HepG2 (cell line): Measurements from ENCODE around the gene RPS8. TPM values are rescaled to one million over a fixed set of nuclear protein-coding genes. Genes with fewer than 3 reads are reported as not detected.

ENCODE experiments used
- AHR ChIP-seq: IDR thresholded peaks from 2 replicates; pipeline ENCODE4 v1.6.1; 2018; ENCODE audit warnings: missing genetic modification reagents, missing compliant biosample characterization
- HNRNPL ChIP-seq: fragments of 200-400 bp; formaldehyde crosslinking; IDR thresholded peaks from 2 replicates; pipeline ENCODE4 v1.6.1; 2017; ENCODE audit warnings: mild to moderate bottlenecking, low read depth, low read length
- KDM4B ChIP-seq: sonication (generic); formaldehyde crosslinking; IDR thresholded peaks from 2 replicates; pipeline ENCODE4 v1.4.0; 2020; ENCODE audit warnings: missing genetic modification reagents
- KLF12 ChIP-seq: sonication (generic); formaldehyde crosslinking; IDR thresholded peaks from 2 replicates; pipeline ENCODE4 v1.4.0; 2020; ENCODE audit warnings: missing genetic modification reagents, borderline replicate concordance
- MLLT10 ChIP-seq: sonication (generic); formaldehyde crosslinking; IDR thresholded peaks from 2 replicates; pipeline ENCODE4 v1.4.0; 2020; ENCODE audit warnings: missing genetic modification reagents
- POGK ChIP-seq: sonication (generic); formaldehyde crosslinking; conservative IDR thresholded peaks from 2 replicates; pipeline ENCODE4 v1.8.0; 2022; ENCODE audit warnings: mild to moderate bottlenecking, moderate library complexity, missing genetic modification reagents
- ZBTB4 ChIP-seq: sonication (generic); formaldehyde crosslinking; IDR thresholded peaks from 2 replicates; pipeline ENCODE4 v1.4.0; 2020; ENCODE audit warnings: missing genetic modification reagents, mild to moderate bottlenecking, borderline replicate concordance
- ZNF225 ChIP-seq: sonication (generic); formaldehyde crosslinking; IDR thresholded peaks from 2 replicates; pipeline ENCODE4 v1.4.0; 2020; ENCODE audit warnings: mild to moderate bottlenecking, missing genetic modification reagents
- ZNF276 ChIP-seq: sonication (generic); formaldehyde crosslinking; IDR thresholded peaks from 2 replicates; pipeline ENCODE4 v1.4.0; 2020; ENCODE audit warnings: mild to moderate bottlenecking, low read depth, missing genetic modification reagents
- ZNF567 ChIP-seq: sonication (generic); formaldehyde crosslinking; IDR thresholded peaks from 2 replicates; pipeline ENCODE4 v1.8.1; 2023; ENCODE audit warnings: mild to moderate bottlenecking, missing genetic modification reagents, borderline replicate concordance
- ZNF598 ChIP-seq: sonication (generic); formaldehyde crosslinking; IDR thresholded peaks from 2 replicates; pipeline ENCODE4 v1.5.1; 2020; ENCODE audit warnings: mild to moderate bottlenecking, missing genetic modification reagents, borderline replicate concordance
- ZNF773 ChIP-seq: sonication (generic); formaldehyde crosslinking; IDR thresholded peaks from 2 replicates; pipeline ENCODE4 v1.4.0; 2020; ENCODE audit warnings: missing genetic modification reagents, borderline replicate concordance
- polyA plus RNA-seq, 8 experiments: library from polyadenylated mRNA; depleted of rRNA in 3 of 8; stranded (reverse) in 7 of 8; unstranded in 1 of 8; fragments of >200 nt; fragmentation: Illumina TruSeq in 4 of 8; extraction: Trizol in 4 of 8; gene quantifications; 2 replicates each; pipeline versions ENCODE4 v1.2.1 to v1.2.3, GENCODE V29; 2011 to 2016; ENCODE audit warnings: low read depth in 4 of 8, missing spikeins in 1 of 8, mixed read lengths in 1 of 8; ENCODE audit not compliant: insufficient read depth in 1 of 8
- total RNA-seq, 5 experiments: library from RNA; depleted of rRNA; stranded (reverse); fragments of >200 nt; fragmentation: Illumina TruSeq; extraction: Trizol; gene quantifications; 2 replicates each; pipeline ENCODE4 v1.2.3, GENCODE V29; 2016; ENCODE audit warnings: low read depth in 1 of 5

RPS8 gene
- total and polyA plus RNA-seq, 2 of the 13 experiments (the other 11 are each of a cell fraction or from before 2014, with no cell fraction given) = 2,628 to 2,822 TPM

GRCh38 chr1:44820328-44821239 is 45.2 kb downstream of the RPS8 start (continued):
- peak; percentile 4; the same call in 1 of the 2 replicates for TF ChIP-seq ZBTB4
- no peak for TF ChIP-seq ZNF567 (CRISPR knock-in tag)
- TF ChIP-seq MLLT10 (CRISPR knock-in tag) = no peak
- no peak for TF ChIP-seq ZNF773 (CRISPR knock-in tag)
- no peak for TF ChIP-seq KDM4B (CRISPR knock-in tag)
- TF ChIP-seq POGK (CRISPR knock-in tag) = 0 out of 2 replicates have a peak, but pooled peaks have one; percentile 4
- peak; percentile 60; the same call in 1 of the 2 replicates for TF ChIP-seq HNRNPL
- TF ChIP-seq ZNF276 (CRISPR knock-in tag) = no peak
- 0 out of 2 replicates have a peak, but pooled peaks have one; percentile 32 for TF ChIP-seq ZNF225 (CRISPR knock-in tag)
- TF ChIP-seq KLF12 (CRISPR knock-in tag) = 0 out of 2 replicates have a peak, but pooled peaks have one; percentile 28
- 0 out of 2 replicates have a peak, but pooled peaks have one; percentile 8 for TF ChIP-seq AHR
- TF ChIP-seq ZNF598 (CRISPR knock-in tag) = 0 out of 2 replicates have a peak, but pooled peaks have one; percentile 31
